Esophagus squamous epithelium (tissue), 5 donors: Measurements from ENCODE around the gene CLEC4D. TPM values are rescaled to one million over a fixed set of nuclear protein-coding genes. Genes with fewer than 3 reads are reported as not detected.

Experiments
- DNase-seq: peaks from one replicate; lab custom pipeline; 2025; lab: John Stamatoyannopoulos, UW
- H3K27ac ChIP-seq, 4 donors: fragments of 200-600 bp; sonication (generic); one replicate each; pipeline ENCODE4 v1.5.1; 2016 to 2019; ENCODE audit warnings: mild to moderate bottlenecking in 1 of 4
- H3K27me3 ChIP-seq, 4 donors: fragments of 200-600 bp; sonication (generic); 1 replicate in 3 of 4; 2 replicates in 1 of 4; pipeline versions ENCODE4 v1.5.1 to v1.6.0; 2017 to 2021; ENCODE audit warnings: antibody characterized with exemption in 1 of 4
- H3K36me3 ChIP-seq, 3 donors: fragments of 200-600 bp; sonication (generic); one replicate each; pipeline ENCODE4 v1.5.1; 2016 to 2019
- H3K4me1 ChIP-seq, 3 donors: fragments of 200-600 bp; sonication (generic); one replicate each; pipeline ENCODE4 v1.5.1; 2017 to 2019
- H3K4me3 ChIP-seq, 4 donors: fragments of 200-600 bp; sonication (generic); 1 replicate in 3 of 4; 2 replicates in 1 of 4; pipeline ENCODE4 v1.5.1; 2016 to 2019; ENCODE audit warnings: mild to moderate bottlenecking in 2 of 4, moderate library complexity in 1 of 4
- H3K9me3 ChIP-seq, 3 donors: fragments of 200-600 bp; sonication (generic); one replicate each; pipeline ENCODE4 v1.5.1; 2016 to 2019
- POLR2A ChIP-seq, 4 donors: fragments of 450-650 bp; IDR thresholded peaks; one replicate each; pipeline ENCODE4 v1.6.1; 2017; ENCODE audit warnings: antibody characterized with exemption in 4 of 4, mild to moderate bottlenecking in 4 of 4, moderate library complexity in 3 of 4
- WGBS, 2 donors: methylation state at CpG; one replicate each; pipeline ENCODE4 v1.1.5; 2018; 5-methylcytosine and 5-hydroxymethylcytosine counted together
- intact Hi-C: fragments of 100-400 bp; cut with DNase I; formaldehyde crosslinking; loops from one replicate; pipeline ENCODE4 v1.15.0; 2022
- total RNA-seq, 4 donors: library from RNA; depleted of rRNA; stranded (reverse); fragments of >200 nt; gene quantifications; one replicate each; pipeline ENCODE4 v1.1.0, GENCODE V29; 2016
- TF ChIP-seq, protein P1 (sequence below), 6 experiments: fragments of 450-650 bp in 4 of 6; fragments of 200-600 bp in 2 of 6; sonication (generic) in 2 of 6; IDR thresholded peaks; one replicate each; pipeline ENCODE4 v1.5.1; 2016 to 2019; ENCODE audit warnings: antibody characterized with exemption in 6 of 6, mild to moderate bottlenecking in 4 of 6, moderate library complexity in 4 of 6
- donor health status: DM: yes; HTN: yes; CAD: no.

The CLEC4D gene
- total RNA-seq, 4 donors from 2014 or later, result 0.12 to 0.19 TPM; not detected in 2

DNA sequence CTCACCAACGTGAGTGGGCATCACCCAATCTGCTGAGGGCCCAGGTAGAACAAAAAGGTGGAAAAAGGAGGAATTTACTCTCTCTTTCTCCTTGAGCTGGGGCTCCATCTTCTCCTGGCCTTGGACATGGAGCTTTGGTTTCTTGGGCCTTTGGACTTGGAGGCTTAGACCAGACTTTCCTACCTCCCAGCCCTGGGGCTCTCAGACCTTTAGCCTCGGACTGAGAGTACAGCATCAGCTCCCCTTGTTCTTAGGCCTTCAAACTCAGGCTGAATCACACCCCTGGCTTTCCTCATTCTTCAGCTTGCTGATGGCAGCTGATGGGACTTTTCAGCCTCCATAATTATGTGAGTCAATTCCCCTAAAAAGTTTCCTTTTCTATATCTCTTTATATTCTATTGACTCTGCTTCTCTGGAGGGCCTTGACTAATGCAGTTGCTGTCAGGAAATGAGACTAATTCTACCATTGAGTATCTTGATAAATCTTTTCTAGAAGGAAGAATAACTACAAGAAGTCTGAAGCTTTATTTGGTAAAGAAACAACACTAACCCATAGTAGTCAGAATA is 43.3 kb downstream of the CLEC4D start:
- no peak overlapping the region for H3K27ac ChIP-seq
- H3K27me3 ChIP-seq, result no peaks in the 10 kb centered on the region
- no peak for DNase-seq
- intact Hi-C loops, result no loop called here
- no peak overlapping the region for H3K4me3 ChIP-seq
- no peak for TF ChIP-seq POLR2A (IDR thresholded peaks at IDR 0.05)
- TF ChIP-seq, protein P1, sequence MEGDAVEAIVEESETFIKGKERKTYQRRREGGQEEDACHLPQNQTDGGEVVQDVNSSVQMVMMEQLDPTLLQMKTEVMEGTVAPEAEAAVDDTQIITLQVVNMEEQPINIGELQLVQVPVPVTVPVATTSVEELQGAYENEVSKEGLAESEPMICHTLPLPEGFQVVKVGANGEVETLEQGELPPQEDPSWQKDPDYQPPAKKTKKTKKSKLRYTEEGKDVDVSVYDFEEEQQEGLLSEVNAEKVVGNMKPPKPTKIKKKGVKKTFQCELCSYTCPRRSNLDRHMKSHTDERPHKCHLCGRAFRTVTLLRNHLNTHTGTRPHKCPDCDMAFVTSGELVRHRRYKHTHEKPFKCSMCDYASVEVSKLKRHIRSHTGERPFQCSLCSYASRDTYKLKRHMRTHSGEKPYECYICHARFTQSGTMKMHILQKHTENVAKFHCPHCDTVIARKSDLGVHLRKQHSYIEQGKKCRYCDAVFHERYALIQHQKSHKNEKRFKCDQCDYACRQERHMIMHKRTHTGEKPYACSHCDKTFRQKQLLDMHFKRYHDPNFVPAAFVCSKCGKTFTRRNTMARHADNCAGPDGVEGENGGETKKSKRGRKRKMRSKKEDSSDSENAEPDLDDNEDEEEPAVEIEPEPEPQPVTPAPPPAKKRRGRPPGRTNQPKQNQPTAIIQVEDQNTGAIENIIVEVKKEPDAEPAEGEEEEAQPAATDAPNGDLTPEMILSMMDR (IDR thresholded peaks at IDR 0.05), result no peak
- WGBS, 2 donors, result 47 to 68% methylated on average over 2 of the region's 2 CpGs
- no peaks in the 10 kb centered on the region for H3K4me1 ChIP-seq
- H3K36me3 ChIP-seq, result no peaks in the 10 kb centered on the region
- no peaks in the 10 kb centered on the region for H3K9me3 ChIP-seq

DNA sequence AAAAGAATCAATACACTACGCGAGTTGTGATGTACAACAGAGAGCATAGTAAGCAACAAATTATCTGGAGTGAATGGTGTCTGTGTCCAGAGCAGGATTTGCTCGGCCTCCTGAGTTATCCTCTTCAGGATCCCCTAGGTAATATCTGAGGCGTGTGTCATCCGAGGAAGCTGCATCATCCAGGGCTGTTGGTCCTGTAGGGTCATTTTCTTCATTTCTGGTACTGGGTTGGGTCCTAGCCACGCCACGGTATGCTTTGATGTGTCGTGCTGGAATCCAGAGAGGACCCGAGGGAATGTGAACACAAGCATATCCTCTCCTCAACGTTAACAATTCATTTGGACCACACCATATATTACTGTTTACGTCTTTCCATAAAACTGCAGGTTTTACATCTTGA is 46.4 kb downstream of the CLEC4D start:
- no peak for DNase-seq
- Histone ChIP-seq H3K4me3 (no peak overlapping the region), H3K9me3 (no peaks in the 10 kb centered on the region), H3K27ac (no peak overlapping the region), H3K36me3 (no peaks in the 10 kb centered on the region), H3K27me3 (no peaks in the 10 kb centered on the region), H3K4me1 (no peaks in the 10 kb centered on the region)
- WGBS, 2 donors, result 70 to 79% methylated on average over 11 of the region's 11 CpGs
- no peak for TF ChIP-seq POLR2A (IDR thresholded peaks at IDR 0.05)
- TF ChIP-seq, protein P1 (IDR thresholded peaks at IDR 0.05), result no peak
- intact Hi-C loops, result no loop called here

DNA sequence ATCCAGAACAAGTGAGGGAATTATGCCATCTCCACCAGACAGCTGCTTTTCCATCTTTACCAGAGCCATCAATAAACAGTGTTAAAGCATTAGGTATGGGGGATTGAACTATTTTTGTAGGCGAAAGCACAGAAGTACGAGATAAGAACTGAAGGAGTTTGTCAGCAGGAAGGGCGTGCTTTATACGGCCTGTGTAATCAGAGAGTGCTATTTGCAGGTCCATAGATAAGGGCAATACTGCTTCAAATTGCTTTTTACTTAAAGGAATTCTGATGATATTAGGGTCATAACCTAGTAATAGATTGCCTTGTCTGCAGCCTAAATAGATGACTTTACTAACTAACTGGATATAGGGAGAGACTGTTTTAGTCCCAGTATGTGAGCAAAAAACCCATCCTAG is 47.7 kb downstream of the CLEC4D start:
- TF ChIP-seq POLR2A (IDR thresholded peaks at IDR 0.05), result no peak
- TF ChIP-seq, protein P1 (IDR thresholded peaks at IDR 0.05), result no peak
- intact Hi-C loops, result no loop called here

DNA sequence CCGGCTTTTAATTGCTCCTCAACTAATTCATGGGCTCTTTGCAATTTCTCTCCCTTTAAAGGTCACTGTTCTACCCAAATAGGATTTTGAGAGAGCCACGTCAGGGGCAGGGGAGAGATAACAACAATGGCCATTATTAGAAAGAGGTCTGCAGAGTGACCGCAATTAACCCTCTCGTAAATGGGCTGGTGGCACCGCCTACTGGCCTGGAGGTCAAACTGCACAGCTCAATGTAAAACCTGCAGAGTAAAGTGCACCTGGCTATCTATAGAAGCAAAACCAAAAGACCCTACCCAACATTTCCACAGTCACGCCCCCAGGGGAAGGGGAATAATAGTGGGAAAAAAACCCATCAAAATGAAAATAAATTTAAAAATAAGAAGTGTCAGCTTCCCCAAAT is 49.0 kb downstream of the CLEC4D start:
- TF ChIP-seq, protein P1 (IDR thresholded peaks at IDR 0.05), result no peak
- TF ChIP-seq POLR2A (IDR thresholded peaks at IDR 0.05), result no peak
- H3K27ac ChIP-seq, result no peak overlapping the region
- H3K27me3 ChIP-seq, result no peaks in the 10 kb centered on the region
- no peak overlapping the region for H3K4me3 ChIP-seq
- 90 to 94% methylated on average over 6 of the region's 6 CpGs for WGBS, 2 donors
- H3K36me3 ChIP-seq, result no peaks in the 10 kb centered on the region
- intact Hi-C loops, result no loop called here
- no peaks in the 10 kb centered on the region for H3K9me3 ChIP-seq
- no peak for DNase-seq
- no peaks in the 10 kb centered on the region for H3K4me1 ChIP-seq

More for the DNA sequence above, 47.7 kb downstream of the CLEC4D start:
- no peak overlapping the region for H3K27ac ChIP-seq
- no peak overlapping the region for H3K4me3 ChIP-seq
- H3K4me1 ChIP-seq, result no peaks in the 10 kb centered on the region
- 64 to 74% methylated on average over 4 of the region's 4 CpGs for WGBS, 2 donors
- DNase-seq, result no peak
- H3K9me3 ChIP-seq, result no peaks in the 10 kb centered on the region
- no peaks in the 10 kb centered on the region for H3K27me3 ChIP-seq
- H3K36me3 ChIP-seq, result no peaks in the 10 kb centered on the region

DNA sequence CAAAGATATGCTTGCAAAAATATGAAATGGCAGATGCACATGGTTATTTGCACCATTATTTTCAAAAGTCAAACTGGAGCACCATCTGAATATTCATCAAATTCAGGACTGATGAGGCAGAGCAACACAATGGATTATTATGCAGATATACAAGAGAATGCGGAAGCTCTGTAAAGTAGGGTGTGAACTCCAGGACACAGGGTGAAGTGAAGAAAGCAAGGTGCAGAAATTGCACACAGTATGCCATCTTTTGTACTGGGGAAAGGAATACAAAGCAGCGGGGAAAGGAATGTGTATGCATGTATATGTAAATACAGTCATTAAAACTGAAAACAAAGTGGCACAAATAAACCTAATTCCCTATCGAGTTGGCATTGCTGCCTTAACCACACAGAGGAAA is 50.1 kb downstream of the CLEC4D start:
- H3K36me3 ChIP-seq, result no peaks in the 10 kb centered on the region
- no peak for DNase-seq
- no peak overlapping the region for H3K27ac ChIP-seq
- no peak overlapping the region for H3K4me3 ChIP-seq
- no peaks in the 10 kb centered on the region for H3K27me3 ChIP-seq
- WGBS, 2 donors, result 73% methylated on average over 3 of the region's 3 CpGs
- no peaks in the 10 kb centered on the region for H3K4me1 ChIP-seq
- intact Hi-C loops, result no loop called here
- TF ChIP-seq, protein P1 (IDR thresholded peaks at IDR 0.05), result no peak
- no peak for TF ChIP-seq POLR2A (IDR thresholded peaks at IDR 0.05)
- H3K9me3 ChIP-seq, result peaks cover 0 to 6% (median 2%) of the 10 kb centered on the region in 3 donors
